PC-3 (cell line): Measurements from ENCODE around the gene DDC. TPM values are rescaled to one million over a fixed set of nuclear protein-coding genes. Genes with fewer than 3 reads are reported as not detected.
A peak's percentile ranks its signal among the peaks of the same experiment; 100 is the strongest.
"Not testable (repeated sequence)": the region's sequence is repeated elsewhere in the genome, so short reads cannot be mapped to it uniquely, and the experiment has no call there.

Source experiments
- ATAC-seq: fragments of 200-7000 bp; cut with Tn5 transposase; 2 replicates; pipeline ENCODE4 v1.9.1; 2020; ENCODE audit warnings: mild to moderate bottlenecking, moderate library complexity
- BruUV-seq: library from RNA; stranded (reverse); fragments of 400-500 nt; replicated peaks from 2 replicates; lab custom pipeline; 2021; lab: Mats Ljungman, UMichigan
- CTCF ChIA-PET: fragments of 300-600 bp; sonication (Branson Sonifier 250); formaldehyde crosslinking; loops from one replicate; lab custom pipeline; 2022; ENCODE audit warnings: antibody characterized with exemption; lab: Charles Lee
- POLR2A ChIA-PET: fragments of 300-600 bp; sonication (Branson Sonifier 250); formaldehyde crosslinking; loops from one replicate; lab custom pipeline; 2022; ENCODE audit warnings: antibody characterized with exemption; ENCODE audit not compliant: unreplicated experiment; lab: Charles Lee
- DNase-seq: peaks from one replicate; pipeline ENCODE4 v3.0.0-alpha.2; 2015
- H2AFZ ChIP-seq: fragments of 300-600 bp; sonication (generic); 2 replicates; pipeline ENCODE4 v1.6.0; 2016; ENCODE audit warnings: antibody characterized with exemption, low read length
- H3F3A ChIP-seq: fragments of 300-600 bp; sonication (generic); one replicate; pipeline ENCODE4 v1.6.0; 2017; ENCODE audit warnings: antibody characterized with exemption, low read length, control low read depth, mild to moderate bottlenecking; ENCODE audit not compliant: unreplicated experiment
- H3K27ac ChIP-seq: fragments of 300-600 bp; sonication (generic); 2 replicates; pipeline ENCODE4 v1.5.1; 2016; ENCODE audit warnings: mild to moderate bottlenecking, low read length
- H3K27me3 ChIP-seq: fragments of 300-600 bp; sonication (generic); 2 replicates; pipeline ENCODE4 v1.6.1; 2016; ENCODE audit warnings: low read length, mixed read lengths
- H3K36me3 ChIP-seq: fragments of 300-600 bp; sonication (generic); 2 replicates; pipeline ENCODE4 v1.6.1; 2016; ENCODE audit warnings: low read depth, mixed run types, low read length, mixed read lengths
- H3K4me1 ChIP-seq: fragments of 300-600 bp; sonication (generic); 2 replicates; pipeline ENCODE4 v1.5.1; 2016; ENCODE audit warnings: low read length; ENCODE audit not compliant: insufficient read depth
- H3K4me2 ChIP-seq: fragments of 300-600 bp; sonication (generic); 2 replicates; pipeline ENCODE4 v1.6.0; 2016; ENCODE audit warnings: low read length
- H3K4me3 ChIP-seq: fragments of 300-600 bp; sonication (generic); 2 replicates; pipeline ENCODE4 v1.5.1; 2016; ENCODE audit warnings: mild to moderate bottlenecking, low read length, mixed read lengths
- H3K79me2 ChIP-seq: fragments of 300-600 bp; sonication (generic); 2 replicates; pipeline ENCODE4 v1.6.1; 2017; ENCODE audit warnings: low read length, mixed read lengths
- H3K9ac ChIP-seq: fragments of 300-600 bp; sonication (generic); 2 replicates; pipeline ENCODE4 v1.6.0; 2016; ENCODE audit warnings: mild to moderate bottlenecking, low read length
- H3K9me2 ChIP-seq: fragments of 300-600 bp; sonication (generic); replicated peaks from 2 replicates; pipeline ENCODE4 v1.6.1; 2016; ENCODE audit warnings: mixed run types, low read length, mixed read lengths
- H3K9me3 ChIP-seq: fragments of 300-600 bp; sonication (generic); 2 replicates; pipeline ENCODE4 v1.6.1; 2016; ENCODE audit warnings: low read length, mixed read lengths
- H4K20me1 ChIP-seq: fragments of 300-600 bp; sonication (generic); 2 replicates; pipeline ENCODE4 v1.6.1; 2016; ENCODE audit warnings: low read length, mixed read lengths
- CTCF ChIP-seq: fragments of 300-600 bp; sonication (generic); conservative IDR thresholded peaks from 2 replicates; pipeline ENCODE4 v1.5.1; 2017; ENCODE audit warnings: antibody characterized with exemption, low read depth, mild to moderate bottlenecking, low read length
- EZH2 ChIP-seq: fragments of 300-600 bp; sonication (generic); IDR thresholded peaks from one replicate; pipeline ENCODE4 v1.6.1; 2017; ENCODE audit warnings: antibody characterized with exemption, mild to moderate bottlenecking, low read length; ENCODE audit not compliant: unreplicated experiment
- EZH2phosphoT487 ChIP-seq: fragments of 300-600 bp; sonication (generic); IDR thresholded peaks from 2 replicates; pipeline ENCODE4 v1.6.1; 2018; ENCODE audit warnings: mild to moderate bottlenecking, antibody characterized with exemption, low read length, borderline replicate concordance
- intact Hi-C: fragments of 100-400 bp; cut with micrococcal nuclease; formaldehyde crosslinking; loops from 2 replicates; pipeline ENCODE4 v1.9.0; 2023
- total RNA-seq: library from RNA; depleted of rRNA; stranded (reverse); fragments of >200 nt; gene quantifications from 2 replicates; pipeline ENCODE4 v1.2.3, GENCODE V29; 2014

The DDC gene
- total RNA-seq, 1 experiment from 2014 or later, result not detected

GRCh38 chr7:50552921-50553320 lies 12.3 kb downstream of the DDC start:
- no peaks in the 10 kb centered on the region for H3K9me3 ChIP-seq
- ATAC-seq (peak; percentile 56), DNase-seq (peak; percentile 26)
- H3F3A ChIP-seq, result no peaks in the 10 kb centered on the region
- no peaks in the 10 kb centered on the region for H3K9me2 ChIP-seq
- CTCF ChIA-PET, result no interaction called here
- no peak overlapping the region for H3K4me2 ChIP-seq
- POLR2A ChIA-PET, result no interaction called here
- intact Hi-C loops, result no loop called here
- H3K4me1 ChIP-seq, result no peaks in the 10 kb centered on the region
- no peaks in the 10 kb centered on the region for H4K20me1 ChIP-seq
- H3K27ac ChIP-seq, result no peak overlapping the region
- H3K4me3 ChIP-seq, result no peak overlapping the region
- no peak for TF ChIP-seq EZH2phosphoT487
- TF ChIP-seq EZH2, result no peak
- no peak for TF ChIP-seq CTCF
- no peaks in the 10 kb centered on the region for H3K79me2 ChIP-seq
- peaks cover 60% of the 10 kb centered on the region for H3K27me3 ChIP-seq
- no TSS peak for BruUV-seq
- H3K36me3 ChIP-seq, result no peaks in the 10 kb centered on the region
- no peak overlapping the region for H2AFZ ChIP-seq
- H3K9ac ChIP-seq, result no peak overlapping the region

GRCh38 chr7:50552139-50552538 lies 13.1 kb downstream of the DDC start:
- H3F3A ChIP-seq, result no peaks in the 10 kb centered on the region
- intact Hi-C loops, result no loop called here
- peaks cover 53% of the 10 kb centered on the region for H3K27me3 ChIP-seq
- no peak overlapping the region for H3K27ac ChIP-seq
- no peak overlapping the region for H3K4me2 ChIP-seq
- H3K9ac ChIP-seq, result no peak overlapping the region
- H2AFZ ChIP-seq, result no peak overlapping the region
- ATAC-seq (no peak), DNase-seq (no peak)
- BruUV-seq, result no TSS peak
- H3K9me3 ChIP-seq, result no peaks in the 10 kb centered on the region
- H4K20me1 ChIP-seq, result no peaks in the 10 kb centered on the region
- CTCF ChIA-PET, result no interaction called here
- H3K79me2 ChIP-seq, result no peaks in the 10 kb centered on the region
- TF ChIP-seq EZH2 (no peak), CTCF (no peak), EZH2phosphoT487 (no peak)
- POLR2A ChIA-PET, result no interaction called here
- H3K4me3 ChIP-seq, result no peak overlapping the region
- no peaks in the 10 kb centered on the region for H3K9me2 ChIP-seq
- H3K4me1 ChIP-seq, result no peaks in the 10 kb centered on the region
- no peaks in the 10 kb centered on the region for H3K36me3 ChIP-seq

- H3K9me3 ChIP-seq, H3K4me2 ChIP-seq, ATAC-seq, H3F3A ChIP-seq, H4K20me1 ChIP-seq, DNase-seq, POLR2A ChIA-PET, CTCF ChIA-PET, H3K36me3 ChIP-seq, intact Hi-C loops, H2AFZ ChIP-seq, H3K9ac ChIP-seq, H3K79me2 ChIP-seq, BruUV-seq, H3K9me2 ChIP-seq, H3K27ac ChIP-seq, H3K4me3 ChIP-seq, H3K4me1 ChIP-seq: not testable (repeated sequence)
- H3K27me3 ChIP-seq, result peaks cover 26% of the 10 kb centered on the region
These were observed 19.6 kb downstream of the DDC start for GRCh38 chr7:50545613-50546012.
